HG03520 (cell line): ENCODE measurements around the gene C18orf63.
"Not testable (repeated sequence)": the region's sequence is repeated elsewhere in the genome, so short reads cannot be mapped to it uniquely, and the experiment has no call there.

Source experiments
- ATAC-seq: cut with Tn5 transposase; IDR thresholded peaks from one replicate; pipeline ENCODE4 v1.9.1; 2021; ENCODE audit warnings: mild to moderate bottlenecking, moderate library complexity; ENCODE audit not compliant: unreplicated experiment

The C18orf63 gene

DNA sequence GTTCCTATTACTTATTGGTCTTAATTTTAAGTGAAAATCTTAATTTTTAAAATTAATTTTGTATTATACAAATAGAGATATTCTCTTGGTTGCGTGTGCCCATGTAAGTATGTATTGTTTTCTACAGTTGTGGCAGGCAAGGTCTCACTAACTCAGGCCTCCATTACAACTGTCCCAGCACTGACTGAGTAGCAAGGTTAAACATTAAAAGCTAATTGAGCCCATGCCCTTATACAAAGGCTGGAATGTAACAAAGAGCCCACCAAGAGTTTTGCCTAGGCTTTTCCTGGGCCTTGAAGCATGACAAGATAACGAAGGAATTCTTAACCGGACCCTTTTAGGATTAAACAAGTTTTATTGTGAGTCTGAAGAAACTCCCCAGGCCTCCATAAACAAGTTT is 11.2 kb downstream of the C18orf63 start:
- not testable (repeated sequence) for ATAC-seq

DNA sequence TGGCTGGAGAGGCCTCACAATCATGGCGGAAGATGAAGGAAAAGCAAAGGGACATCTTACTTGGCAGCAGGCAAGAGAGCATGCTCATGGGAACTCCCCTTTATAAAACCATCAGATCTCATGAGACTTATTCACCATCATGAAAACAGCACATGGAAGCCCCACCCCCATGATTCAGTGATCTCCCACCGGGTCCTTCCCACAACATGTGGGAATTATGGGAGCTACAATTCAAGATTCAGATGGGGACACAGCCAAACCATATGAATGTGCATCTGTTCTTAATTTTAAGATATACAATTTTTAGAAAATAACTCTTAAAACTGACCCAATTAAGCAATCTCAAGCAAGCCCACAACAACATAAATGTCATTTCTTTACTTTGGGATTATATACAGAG is 12.6 kb downstream of the C18orf63 start:
- ATAC-seq: no peak

DNA sequence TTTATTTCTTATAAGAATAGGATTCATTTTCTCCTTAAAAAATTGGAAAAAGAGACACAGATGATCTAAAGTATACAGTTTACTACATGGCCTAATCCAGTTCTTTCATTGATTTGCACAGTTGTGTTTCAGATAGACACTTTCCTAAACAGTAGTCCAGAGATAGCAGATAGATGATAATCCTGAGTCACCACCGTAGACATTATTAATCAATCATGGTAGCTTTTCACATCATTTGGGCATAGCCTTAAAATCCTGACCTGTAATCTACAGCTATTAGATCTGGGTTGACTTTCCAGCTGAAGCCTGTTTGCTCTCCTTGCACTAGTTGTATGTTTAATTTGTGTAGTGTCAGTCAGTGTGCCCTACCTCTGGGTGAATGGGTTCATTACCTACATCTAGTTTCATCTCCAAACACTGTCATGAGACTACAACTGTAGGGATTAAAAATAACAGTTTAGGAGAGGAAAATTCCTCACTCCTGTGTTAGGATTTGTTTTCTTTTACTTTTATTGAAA is 14.1 kb downstream of the C18orf63 start:
- ATAC-seq: no peak

GRCh38 chr18:74331404-74331803 is 15.8 kb downstream of the C18orf63 start:
- no peak for ATAC-seq

DNA sequence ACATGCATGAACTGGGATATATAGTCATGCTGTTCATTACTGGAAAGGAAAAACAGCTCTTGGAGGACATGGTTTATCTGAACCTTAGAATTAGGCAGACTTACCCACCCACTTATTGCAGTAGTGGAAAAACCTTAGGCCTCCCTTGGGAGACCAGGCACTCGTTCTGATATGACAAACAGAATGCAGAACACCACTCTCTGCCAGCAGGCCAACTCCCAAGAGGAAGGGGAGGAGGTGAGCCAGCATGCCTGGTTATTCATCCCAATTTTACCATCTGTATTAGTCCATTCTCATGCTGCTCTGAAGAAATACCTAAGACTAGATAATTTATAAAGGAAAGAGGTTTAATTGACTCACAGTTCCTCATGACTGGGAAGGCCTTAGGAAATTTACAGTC is 17.5 kb downstream of the C18orf63 start:
- no peak for ATAC-seq

GRCh38 chr18:74334242-74334893 is 18.7 kb downstream of the C18orf63 start:
- ATAC-seq: peak; percentile 59

GRCh38 chr18:74336656-74337055 is 21.0 kb downstream of the C18orf63 start:
- ATAC-seq: no peak

DNA sequence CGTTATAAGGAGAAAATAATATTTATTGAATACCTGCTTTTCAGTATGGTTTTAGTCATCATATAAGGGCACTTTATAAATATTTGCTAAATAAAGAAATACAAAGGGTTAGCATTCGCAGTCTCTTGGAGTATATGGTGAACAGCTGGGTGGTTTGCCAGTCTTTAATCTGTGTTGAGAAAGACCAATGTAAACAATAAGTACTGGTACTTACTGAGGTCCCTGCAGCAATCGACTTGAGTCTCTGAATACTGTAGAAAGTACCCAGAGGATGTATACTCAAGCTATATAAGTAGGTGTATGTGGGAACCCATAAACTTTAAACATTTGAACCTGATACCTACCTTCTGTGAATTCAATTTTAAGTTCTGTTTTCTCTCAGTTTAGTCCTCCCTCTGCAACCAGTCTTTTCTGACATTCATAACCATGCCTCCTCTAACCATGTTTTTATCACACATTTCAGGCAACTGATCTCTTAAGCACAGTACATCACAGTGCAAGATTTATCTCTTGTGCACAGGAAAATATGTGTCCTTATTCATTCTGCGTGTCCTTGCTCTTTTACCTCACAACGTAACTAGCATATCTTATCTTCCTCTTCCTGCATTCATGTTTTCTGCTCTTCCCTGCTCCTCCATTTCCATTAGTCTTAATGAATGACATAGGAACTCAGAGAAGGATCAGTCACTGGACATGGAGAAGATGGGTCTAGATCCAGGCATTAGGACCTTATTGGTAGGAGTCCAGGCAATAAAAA is 21.7 kb downstream of the C18orf63 start:
- ATAC-seq: no peak

- ATAC-seq: no peak
Observed at GRCh38 chr18:74337912-74338309, 22.3 kb downstream of the C18orf63 start.

GRCh38 chr18:74342416-74343043 is 26.9 kb downstream of the C18orf63 start:
- no peak for ATAC-seq

DNA sequence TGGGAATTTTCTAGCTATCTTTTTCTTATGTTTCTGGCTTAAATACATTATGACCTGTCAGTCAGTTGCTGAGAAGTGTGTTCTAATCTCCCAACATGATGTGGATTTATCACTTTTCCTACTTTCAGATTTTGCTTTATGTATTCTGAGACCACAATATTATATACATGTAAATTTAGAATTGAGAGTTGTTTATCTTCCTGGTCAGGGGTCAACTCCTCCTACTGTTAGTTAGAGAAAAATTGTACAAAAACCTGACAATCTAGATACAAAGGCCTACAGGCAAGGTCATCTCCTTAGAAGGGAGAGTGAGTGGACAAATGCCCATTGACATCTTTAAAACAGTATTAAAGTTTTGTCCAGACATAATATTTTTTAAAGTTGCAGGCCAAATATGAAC is 30.6 kb downstream of the C18orf63 start:
- ATAC-seq: no peak

DNA sequence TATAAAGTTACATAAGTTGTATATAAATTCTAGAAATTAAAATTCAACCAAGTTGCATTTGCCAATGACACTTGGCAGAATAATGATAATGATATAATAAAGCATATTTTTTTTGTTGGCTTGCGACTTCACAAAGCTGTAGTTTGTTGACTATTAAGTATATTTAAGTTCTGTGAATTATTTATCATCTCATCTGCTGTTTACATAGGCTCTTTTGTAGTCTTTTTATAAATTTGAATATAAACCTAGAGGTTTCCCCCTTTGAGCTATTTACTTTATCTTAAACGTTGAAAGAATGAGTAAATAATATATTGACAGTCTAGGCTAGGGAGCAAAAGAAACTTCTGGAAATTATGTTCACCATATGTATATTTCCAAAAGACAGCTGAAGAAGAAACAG is 32.9 kb downstream of the C18orf63 start:
- no peak for ATAC-seq

- peak; percentile 72 for ATAC-seq
Observed at GRCh38 chr18:74351354-74351753, 35.7 kb downstream of the C18orf63 start.

DNA sequence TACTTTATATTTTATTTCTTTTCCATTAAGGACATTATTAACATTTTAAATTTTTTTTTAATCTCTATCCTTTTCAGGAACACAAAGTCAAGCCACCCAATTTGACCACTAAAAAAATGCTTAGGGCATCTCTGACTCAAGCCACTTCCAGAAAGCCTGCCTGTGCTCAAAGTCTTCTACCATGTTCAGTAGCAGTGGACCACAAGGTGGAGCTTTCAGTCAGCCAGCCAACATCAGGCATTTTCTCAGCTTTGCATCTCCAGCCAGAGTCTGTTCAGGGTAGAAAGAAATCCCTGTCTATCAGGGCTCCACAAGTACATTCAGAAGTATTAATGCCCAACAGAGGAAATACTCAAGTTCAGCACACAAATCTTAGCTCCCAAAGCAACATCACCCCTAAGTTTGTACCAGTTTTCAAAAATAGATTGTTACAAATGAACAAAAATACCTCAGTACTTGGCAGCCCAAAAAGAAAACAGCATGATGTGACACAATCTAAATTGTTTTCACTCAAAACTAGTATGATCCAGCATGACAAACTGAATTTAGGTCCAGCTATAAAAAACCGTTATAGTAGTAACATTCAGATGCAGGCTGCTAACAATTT is 37.6 kb downstream of the C18orf63 start:
- ATAC-seq: peak; percentile 67

DNA sequence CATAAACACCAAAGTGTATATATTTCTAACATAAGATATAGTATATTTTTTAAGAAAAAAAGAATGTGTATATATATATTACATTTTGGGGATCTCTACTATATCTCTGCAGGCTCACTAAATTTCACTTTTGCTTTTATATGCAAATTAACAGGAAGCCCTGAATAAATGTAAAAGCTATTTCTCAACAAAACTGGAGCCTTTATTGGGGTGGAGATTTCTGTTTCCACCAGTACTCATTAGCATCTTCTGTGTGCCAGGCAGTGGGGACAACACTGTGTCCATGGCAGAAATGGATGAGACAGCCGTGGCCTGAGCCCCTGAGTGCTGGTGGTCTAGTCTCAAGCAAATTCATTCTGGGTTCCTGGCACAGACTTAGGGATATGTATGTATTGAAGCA is 41.3 kb downstream of the C18orf63 start:
- ATAC-seq: no peak

GRCh38 chr18:74360852-74361655 is 45.4 kb downstream of the C18orf63 start:
- ATAC-seq: no peak

- ATAC-seq: no peak
Observed at GRCh38 chr18:74367905-74368304, 52.3 kb downstream of the C18orf63 start.

GRCh38 chr18:74368901-74369705 is 53.5 kb downstream of the C18orf63 start:
- ATAC-seq: no peak

DNA sequence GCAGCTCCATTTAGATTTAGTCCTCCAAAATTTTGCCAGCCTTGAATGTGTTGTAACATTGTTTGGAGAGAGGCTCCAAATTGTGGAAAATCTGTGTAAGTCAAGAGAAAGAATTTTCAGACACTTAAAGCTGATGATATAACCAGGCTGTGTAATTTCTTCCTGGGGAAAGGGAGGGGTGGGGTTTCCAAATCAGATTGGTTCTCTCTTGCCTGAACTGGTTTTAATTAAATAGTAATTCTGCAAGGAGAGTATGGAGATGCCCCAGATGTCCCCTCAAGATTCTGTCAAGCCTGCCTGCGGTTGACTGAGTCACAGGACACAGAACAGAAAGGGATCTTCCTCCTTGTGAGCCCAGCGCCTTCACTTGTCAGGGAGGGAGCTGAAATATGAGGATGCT is 54.5 kb downstream of the C18orf63 start:
- no peak for ATAC-seq

DNA sequence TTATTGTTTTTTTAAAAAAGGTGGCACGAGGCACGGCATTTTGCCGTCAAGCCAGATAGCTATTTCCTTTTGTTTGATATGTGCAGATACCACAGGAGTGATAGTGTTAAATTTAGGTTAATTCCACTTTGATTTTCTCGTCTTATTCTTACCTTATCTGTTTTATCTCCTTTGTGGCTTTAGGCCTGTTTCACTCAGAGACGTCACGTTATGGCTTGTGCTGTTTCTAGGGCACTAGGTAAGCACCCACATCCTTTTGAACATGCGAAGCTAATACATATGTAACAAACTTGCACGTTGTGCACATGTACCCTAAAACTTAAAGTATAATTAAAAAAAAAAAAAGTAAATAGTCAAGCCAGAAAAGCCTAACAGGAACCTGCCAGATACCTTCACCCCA is 57.8 kb downstream of the C18orf63 start:
- no peak for ATAC-seq
